GM18870 (cell line): ENCODE measurements around the gene OR52J3.
"Not testable (repeated sequence)": the region's sequence is repeated elsewhere in the genome, so short reads cannot be mapped to it uniquely, and the experiment has no call there.

ENCODE experiments used
- ATAC-seq: cut with Tn5 transposase; IDR thresholded peaks from one replicate; pipeline ENCODE4 v1.9.1; 2021; ENCODE audit warnings: moderate library complexity; ENCODE audit not compliant: unreplicated experiment

OR52J3 gene

GRCh38 chr11:5046226-5046625, at the start of gene OR52J3:
Gene OR52J3 (plus strand): TSS chr11:5046526. CDS start chr11:5046526, 0 bp downstream.
- no peak for ATAC-seq

GRCh38 chr11:5004424-5005274, 41.7 kb upstream of the OR52J3 start:
- no peak for ATAC-seq

- no peak for ATAC-seq
Measured at GRCh38 chr11:5007561-5007960, 38.8 kb upstream of the OR52J3 start.

- no peak for ATAC-seq
Measured at GRCh38 chr11:5011254-5011653, 35.1 kb upstream of the OR52J3 start.

GRCh38 chr11:5013012-5013411, 33.3 kb upstream of the OR52J3 start:
- no peak for ATAC-seq

GRCh38 chr11:5021996-5022395, 24.3 kb upstream of the OR52J3 start:
- ATAC-seq, result no peak

GRCh38 chr11:5036669-5037068, 9.7 kb upstream of the OR52J3 start:
- no peak for ATAC-seq

GRCh38 chr11:5037926-5038325, 8.4 kb upstream of the OR52J3 start:
- ATAC-seq, result no peak

- no peak for ATAC-seq
Measured at GRCh38 chr11:5038341-5038740, 8.0 kb upstream of the OR52J3 start.

- no peak for ATAC-seq
Measured at GRCh38 chr11:5040876-5041275, 5.5 kb upstream of the OR52J3 start.

GRCh38 chr11:5042091-5042490, 4.2 kb upstream of the OR52J3 start:
- ATAC-seq, result no peak

- ATAC-seq, result no peak
Measured at GRCh38 chr11:5043380-5043779, 2.9 kb upstream of the OR52J3 start.

GRCh38 chr11:5046754-5047330, 516 bp downstream of the OR52J3 start:
- no peak for ATAC-seq

GRCh38 chr11:5058679-5059078, 12.4 kb downstream of the OR52J3 start:
- ATAC-seq, result not testable (repeated sequence)

- ATAC-seq, result no peak
Measured at GRCh38 chr11:5059391-5059790, 13.1 kb downstream of the OR52J3 start, which contains the start of gene OR52E2. Gene OR52E2 (minus strand): TSS chr11:5059627. CDS start chr11:5059627, 0 bp downstream.

- ATAC-seq, result no peak
Measured at GRCh38 chr11:5065027-5065426, 18.7 kb downstream of the OR52J3 start.

GRCh38 chr11:5069272-5069671, 22.9 kb downstream of the OR52J3 start, which contains the start of gene OR52E1:
Gene OR52E1 (plus strand): TSS chr11:5069572.
- ATAC-seq, result no peak

- no peak for ATAC-seq
Measured at GRCh38 chr11:5071799-5072198, 25.5 kb downstream of the OR52J3 start.

- no peak for ATAC-seq
Measured at GRCh38 chr11:5081405-5081804, 35.1 kb downstream of the OR52J3 start.

- ATAC-seq, result no peak
Measured at GRCh38 chr11:5083602-5084001, 37.3 kb downstream of the OR52J3 start.

- no peak for ATAC-seq
Measured at GRCh38 chr11:5088556-5088955, 42.2 kb downstream of the OR52J3 start.

GRCh38 chr11:5090668-5091067, 44.3 kb downstream of the OR52J3 start:
- ATAC-seq, result no peak
